Suppressor macrophage treated with lipopolysaccharide for 1 hour (primary cell): ENCODE results near the gene ATXN10.
"Not testable (repeated sequence)": the region's sequence is repeated elsewhere in the genome, so short reads cannot be mapped to it uniquely, and the experiment has no call there.

ENCODE experiments used
- DNase-seq, 3 donors: peaks; one replicate each; pipeline ENCODE4 v3.0.0-alpha.2; 2020 to 2022

Gene ATXN10

DNA sequence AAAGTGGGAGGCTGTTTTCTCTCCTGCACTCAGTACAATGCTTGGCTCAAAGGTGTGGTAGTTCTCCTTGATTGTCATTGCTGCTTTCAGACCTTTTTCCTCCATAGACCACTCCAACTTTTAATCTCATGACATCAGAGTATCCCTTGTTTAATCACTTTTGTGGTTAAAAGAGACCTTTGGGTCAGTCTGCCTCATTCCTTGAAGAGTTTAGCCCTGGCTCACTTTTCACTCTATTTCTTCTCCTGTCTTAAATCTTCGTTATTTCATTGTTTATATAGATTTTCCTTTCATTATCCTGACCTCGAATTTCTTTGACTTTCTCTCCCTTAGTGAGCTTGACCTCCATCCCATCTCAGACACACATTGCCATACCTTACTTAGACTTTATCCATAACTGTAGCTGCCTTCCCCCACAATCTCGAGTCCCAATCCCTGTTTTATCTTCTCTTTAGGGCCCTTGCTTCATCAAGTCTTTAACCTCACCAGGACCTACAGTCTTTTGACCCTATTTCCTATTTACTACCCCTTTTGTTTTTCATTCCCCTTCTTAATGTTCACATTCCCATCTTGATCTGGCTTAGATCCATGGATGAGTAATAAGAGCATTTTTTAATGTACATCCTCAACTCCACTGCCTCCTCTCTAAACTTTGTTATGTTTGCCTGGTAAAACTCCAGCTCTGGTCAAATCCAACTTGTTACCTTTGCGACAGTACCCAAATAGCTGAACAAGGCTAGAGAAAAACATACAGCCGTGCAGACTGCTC, 9.5 kb downstream of the ATXN10 start:
- no peak for DNase-seq

DNA sequence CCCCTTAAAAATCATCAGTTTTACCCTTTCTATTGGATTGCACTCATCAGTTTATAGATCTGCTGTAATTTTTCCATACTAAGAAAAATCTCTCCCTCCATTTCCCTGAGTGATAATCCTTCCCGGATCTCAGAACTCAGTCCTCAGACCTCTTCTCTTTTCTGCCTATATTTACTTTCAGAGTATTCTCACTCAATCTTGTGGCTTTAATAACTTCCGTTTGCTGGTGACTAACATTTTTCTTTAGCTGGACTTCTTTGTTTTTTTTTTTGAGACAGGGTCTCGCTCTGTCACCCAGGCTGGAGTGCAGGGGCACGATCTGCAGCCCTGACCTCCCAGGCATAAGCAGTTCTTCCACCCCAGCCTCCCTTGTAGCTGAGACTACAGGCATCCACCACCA, 10.4 kb downstream of the ATXN10 start:
- peak; percentile 9 to 59 (median 54) for DNase-seq

DNA sequence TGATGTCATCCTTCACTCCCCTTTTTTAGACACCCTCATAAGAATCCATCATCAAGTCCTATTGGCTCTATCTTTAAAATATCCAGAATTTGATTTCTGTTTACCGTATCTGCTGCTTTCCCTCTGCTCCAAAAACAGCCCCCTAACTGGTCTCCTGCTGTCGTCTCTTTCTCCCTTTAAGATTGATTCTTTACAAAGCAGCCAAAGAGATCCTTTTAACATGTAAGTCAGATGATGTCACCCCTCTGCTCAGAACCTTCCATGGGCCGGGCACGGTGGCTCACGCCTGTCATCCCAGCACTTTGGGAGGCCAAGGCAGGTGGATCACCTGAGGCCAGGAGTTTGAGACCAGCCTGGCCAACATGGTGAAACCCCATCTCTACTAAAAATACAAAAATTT, 11.1 kb downstream of the ATXN10 start:
- not testable (repeated sequence) for DNase-seq

DNA sequence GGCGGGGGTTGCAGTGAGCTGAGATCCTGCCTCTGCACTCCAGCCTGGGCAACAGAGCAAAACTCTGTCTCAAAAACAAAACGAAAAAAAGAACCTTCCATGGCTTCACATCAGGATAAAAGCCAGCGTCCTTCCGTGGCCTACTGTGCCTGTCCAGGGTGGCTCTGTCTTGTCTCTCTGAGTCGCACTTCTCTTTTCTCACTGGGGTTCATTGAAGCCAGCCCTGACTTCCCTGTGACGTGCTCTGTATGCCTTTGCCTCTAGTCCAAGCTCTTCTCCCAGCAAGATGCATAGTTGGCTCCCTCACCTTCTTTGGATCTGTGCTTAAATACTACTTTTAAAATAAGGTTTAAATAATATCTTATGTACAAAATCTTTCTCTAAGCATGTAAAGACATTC, 11.6 kb downstream of the ATXN10 start:
- peak; percentile 64 to 67 (median 65) for DNase-seq

DNA sequence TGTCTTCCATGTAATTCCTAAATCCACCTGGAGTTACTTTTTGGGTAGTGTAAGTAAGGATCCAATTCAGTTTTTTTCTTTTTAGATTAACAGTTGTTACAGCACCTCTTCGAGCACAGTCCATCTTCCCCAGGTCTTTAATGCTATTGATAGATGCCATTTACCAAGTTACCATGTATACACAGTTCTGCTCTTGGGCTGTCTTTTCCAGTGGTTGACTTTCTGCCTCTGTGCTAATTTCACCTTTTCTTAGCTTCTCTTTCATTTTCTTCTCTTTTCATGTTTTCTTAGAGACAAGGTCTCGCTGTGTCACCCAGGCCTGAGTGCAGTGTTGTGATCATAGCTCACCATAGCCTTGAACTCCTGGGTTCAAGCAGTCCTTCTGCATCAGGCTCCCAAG, 12.0 kb downstream of the ATXN10 start:
- no peak for DNase-seq

DNA sequence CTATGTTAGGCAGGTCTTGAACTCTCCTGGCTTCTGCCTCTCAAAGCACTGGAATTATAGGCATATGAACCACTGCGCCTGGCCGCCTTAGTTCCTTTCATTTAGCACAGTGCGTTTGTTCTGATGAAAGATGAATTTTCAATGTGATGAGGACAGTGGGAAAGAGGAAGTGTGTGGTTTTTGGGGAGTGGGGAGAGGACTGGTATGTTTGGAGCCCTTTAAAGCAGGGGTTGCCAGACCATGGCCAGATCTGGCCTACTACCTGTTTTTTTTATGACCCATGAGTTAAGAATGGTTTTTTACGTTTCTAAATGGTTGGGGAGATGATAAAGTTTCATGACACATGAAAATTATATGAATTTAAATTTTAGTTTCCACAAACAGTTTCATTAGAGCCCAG, 12.5 kb downstream of the ATXN10 start:
- DNase-seq, result peak; percentile 22 to 29 (median 28)

DNA sequence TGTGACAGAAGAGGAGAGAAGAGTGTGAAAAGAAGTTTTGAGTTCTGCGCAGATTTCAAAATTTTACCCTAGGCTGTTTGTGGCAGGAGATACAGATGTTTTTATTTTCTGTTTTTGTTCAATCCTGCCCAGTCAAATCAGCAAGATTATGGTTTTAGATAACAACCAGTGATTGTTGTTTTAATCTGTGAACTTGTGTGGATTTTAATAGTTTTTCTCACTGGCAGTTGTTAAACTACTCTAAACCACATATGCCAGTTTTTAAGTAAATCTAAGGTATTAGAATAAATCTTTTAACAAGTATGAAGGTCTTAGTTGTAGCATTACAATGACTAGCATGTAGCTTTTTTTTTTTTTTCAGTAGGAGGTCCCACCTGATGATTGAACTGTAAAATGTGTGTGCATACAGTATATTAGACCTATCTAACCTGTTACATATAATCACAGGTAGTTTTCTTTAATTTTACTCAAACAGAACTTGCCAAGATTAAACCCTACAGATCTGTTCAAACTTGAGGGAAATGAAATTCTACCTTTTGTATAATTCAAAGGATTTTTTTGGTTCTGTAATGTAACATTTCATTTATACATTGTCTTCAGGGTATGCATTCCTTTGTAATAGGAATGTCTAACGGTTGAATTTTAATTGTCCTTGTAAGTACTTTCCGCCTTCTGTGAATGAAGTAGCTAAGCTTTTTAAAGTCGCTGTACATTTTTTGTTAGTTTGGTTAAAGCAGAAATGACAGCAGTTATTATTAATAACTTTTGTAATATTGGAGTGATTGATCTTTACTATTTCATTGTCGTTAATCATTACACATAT, 13.3 kb downstream of the ATXN10 start:
- DNase-seq, result no peak

DNA sequence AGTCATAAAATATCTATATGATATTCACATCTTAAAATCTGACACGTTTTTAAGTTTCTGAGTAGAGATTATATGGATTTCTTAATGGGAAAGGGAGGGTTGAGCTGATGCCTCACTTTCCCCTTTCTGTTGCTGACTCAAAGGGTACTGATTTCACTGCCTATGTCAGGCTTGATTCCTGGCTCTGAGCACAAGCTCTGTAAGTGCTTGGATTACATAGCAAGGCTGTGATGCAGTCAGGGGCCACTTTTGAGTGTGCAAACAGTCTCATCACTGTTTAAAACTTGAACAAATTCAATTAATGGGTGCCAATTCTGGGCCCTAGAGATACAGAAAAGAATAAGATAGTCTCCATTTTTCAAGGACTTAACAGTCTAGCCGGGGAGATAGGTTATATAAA, 14.4 kb downstream of the ATXN10 start:
- DNase-seq, result no peak

DNA sequence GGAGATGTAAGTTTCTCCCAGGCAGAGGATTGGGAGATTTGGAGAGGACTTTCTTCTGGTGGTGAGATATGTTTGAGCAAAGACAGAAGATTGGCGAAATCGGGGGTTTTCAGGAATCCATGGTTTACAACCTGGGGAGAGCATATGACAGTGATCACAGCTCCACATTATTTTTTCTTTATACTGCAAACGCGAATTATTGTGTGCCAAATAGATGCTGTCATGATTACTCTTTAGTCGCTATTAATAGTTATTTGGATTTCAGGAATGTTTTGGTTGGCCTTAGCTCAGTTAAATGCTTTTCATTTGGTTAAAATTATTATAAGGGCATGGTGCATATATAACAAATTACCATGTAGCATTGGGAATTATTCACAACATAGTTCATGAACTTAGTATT, 15.2 kb downstream of the ATXN10 start:
- no peak for DNase-seq

DNA sequence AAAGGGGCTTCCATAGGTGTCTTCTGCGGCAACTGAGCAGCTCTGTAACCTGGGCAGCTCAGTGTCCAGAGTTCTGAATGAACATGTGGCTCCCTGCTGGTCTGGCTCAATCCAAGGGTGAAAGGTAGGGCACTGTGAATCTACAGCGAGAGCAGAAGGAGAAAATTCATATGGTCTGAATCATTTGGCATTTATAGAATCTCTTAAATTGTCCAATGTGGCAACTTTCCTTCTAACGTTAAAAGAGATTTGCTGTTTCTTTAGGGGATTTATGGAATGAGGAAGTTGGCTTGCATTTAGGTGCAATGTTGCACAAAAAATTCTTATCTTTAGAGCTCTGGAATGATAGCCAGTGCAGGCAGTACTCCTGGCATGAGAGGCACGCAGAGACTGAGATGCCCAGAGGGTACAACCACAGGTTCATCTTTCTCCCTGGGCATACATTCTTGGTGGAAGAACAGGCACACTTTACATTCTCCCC, 17.0 kb downstream of the ATXN10 start:
- DNase-seq, result no peak

DNA sequence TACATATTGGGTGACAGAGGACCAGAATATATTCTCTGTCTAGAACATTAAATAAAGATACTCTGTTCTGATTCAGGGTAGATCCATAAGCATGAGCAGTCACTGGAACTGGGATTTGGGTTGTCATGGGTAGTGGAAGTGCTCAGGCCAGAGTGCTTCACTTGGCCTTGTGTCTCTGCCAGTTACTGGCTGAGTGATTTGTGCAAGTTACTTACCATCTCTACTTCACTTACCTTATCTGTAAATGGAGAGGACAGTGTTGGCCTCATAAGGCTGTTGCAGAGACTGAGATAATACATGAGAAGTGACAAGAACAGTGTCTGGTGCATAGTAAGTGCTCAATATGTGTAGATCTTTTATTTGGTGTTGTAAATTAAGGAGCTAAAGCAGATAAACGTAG, 17.6 kb downstream of the ATXN10 start:
- DNase-seq, result no peak

DNA sequence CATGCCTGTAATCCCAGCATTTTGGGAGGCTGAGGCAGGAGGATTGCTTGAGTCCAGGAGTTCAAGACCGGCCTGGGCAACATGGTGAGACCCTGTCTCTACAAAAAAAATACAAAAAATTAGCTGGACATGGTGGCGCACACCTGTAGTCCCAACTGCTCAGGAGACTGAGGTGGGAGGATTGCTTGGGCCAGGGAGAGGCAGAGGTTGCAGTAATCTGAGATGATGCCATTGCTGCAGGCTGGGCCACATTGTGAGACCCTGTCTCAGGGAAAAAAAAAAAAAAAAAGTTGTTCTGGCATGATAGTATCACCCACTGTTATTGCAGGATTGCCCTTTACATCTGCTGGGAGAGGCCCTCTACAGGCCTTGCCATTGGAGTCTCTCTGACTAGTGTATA, 18.4 kb downstream of the ATXN10 start:
- DNase-seq, result no peak

DNA sequence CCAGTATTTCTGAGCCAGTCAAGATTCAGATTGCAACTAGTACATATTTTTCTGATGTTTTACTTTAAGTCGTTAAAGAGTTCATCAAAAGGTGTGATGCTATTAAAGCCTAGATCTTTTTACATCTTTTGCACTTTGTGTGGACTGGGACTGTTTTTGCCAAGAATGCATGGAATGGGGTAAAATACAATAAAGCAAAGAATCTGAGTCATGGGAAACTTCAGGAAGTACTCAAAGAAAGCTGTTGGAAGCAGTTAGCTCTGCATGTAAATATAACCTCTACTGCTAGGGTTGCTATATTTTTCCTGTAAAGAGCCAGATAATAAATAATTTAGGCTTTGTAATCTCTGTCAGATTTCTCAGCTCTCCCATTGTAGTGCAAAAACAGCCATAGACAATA, 20.9 kb downstream of the ATXN10 start:
- DNase-seq, result no peak

DNA sequence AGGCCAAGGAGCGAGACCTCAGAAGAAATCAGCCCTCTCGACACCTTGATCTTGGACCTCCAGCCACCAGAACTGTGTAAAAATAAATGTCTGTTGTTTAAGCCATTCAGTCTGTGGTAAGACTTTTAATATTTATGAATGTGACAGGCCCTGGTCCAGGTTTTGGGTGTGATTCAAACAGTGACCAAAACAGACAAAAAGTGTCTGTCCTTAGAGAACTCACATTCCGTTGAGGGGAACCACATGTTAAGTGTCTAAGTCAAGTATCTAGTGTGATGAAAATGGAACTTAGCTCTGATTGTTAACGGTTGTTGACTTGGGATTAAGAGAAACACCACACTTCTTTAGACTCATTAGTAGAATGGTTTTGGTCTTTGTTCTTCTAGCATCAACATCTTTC, 22.2 kb downstream of the ATXN10 start:
- no peak for DNase-seq

DNA sequence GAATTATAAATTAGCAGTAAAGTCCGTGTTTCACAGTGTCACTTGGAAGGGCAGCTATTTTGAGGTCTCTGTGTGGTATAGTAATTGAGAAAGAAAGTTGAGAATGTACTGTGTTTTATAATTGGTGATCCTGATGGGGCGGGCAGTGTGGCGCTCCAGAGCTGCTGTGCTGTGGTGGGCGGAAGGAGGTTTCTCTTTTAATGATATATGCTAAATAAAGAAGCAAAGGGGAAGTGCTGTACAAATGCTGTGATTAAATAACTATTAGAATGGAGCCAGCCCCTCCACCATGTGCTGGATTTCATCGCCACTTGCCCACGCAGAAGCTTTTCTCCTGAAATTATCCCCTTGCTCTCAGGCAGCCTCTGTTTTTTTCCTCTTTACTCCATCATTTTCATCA, 24.6 kb downstream of the ATXN10 start:
- DNase-seq, result peak; percentile 59 to 68 (median 68)

DNA sequence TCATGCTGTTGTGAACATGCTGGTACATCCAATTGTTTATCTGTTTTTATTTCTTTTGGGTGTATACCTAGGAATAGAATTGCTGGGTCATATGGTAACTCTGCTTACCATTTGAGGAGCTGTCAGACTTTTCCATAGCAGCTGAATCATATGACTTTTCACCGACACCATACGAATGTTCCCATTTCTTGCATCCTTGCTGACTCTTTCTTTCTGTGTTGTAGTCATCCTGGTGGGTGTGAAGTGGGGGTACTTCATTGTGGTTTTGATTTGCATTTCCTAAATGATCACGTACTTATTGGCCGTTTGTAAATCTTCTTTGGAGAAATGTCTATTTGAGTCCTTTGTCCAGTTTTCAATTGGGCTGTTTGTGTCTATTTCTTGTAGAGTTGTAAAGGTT, 26.5 kb downstream of the ATXN10 start:
- peak in 2 of 3 donors; percentile 47 to 59 for DNase-seq

DNA sequence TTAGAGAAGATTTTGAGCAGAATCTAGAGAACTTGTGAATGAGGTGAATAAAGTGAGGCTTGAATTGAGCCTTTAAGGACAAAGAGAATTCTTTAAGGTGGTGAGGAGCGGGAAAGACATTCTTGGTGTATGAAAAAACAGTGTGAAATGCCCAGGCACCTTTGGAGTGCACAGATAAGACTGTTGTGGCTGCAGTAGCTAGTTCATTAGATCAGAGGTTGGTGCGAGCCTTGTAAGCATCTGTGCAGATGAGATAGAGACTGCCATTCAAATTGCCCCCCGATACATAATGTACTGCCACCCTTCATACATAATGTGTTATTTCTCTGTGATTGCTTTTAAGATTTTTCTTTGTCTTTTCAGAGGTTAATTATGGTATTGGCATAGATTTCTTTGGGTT, 31.3 kb downstream of the ATXN10 start:
- DNase-seq, result no peak

DNA sequence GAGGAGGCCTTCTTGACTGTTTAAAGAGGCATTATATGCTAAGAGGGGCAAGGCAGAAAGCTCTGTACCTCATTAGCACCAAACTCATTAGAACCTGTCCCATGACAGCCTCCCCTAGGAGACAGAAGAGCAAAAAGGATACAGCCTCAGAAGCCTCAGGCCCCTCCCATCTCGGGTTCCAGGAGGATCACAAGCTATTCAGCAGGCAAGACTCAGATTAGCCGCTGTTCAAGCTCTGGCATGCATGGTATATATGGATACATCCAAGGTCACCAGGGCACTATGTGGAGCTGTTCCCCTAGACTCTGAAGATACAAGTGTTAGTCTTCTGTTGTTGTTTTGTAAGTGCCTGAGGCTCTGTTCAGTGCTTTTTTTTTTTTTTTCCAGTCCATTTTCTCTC, 32.1 kb downstream of the ATXN10 start:
- no peak for DNase-seq

DNA sequence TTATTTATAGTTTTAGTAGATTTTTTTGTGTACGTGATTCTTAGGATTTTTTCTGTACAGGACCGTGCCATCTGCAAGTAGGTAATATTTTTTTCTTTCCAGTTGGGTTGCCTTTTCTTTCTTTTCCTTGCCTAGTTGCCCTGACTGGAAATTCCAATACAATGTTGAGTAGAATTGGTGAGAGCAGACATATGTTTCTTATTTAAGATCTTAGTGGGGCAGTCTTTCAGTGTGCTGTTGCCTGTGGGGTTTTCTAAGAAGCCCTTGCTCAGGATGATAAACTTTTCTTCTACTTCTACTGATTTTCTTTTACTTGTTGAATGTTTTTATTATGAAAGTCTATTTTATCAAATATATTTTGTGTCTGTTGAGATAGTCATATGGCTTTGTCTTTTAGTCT, 33.0 kb downstream of the ATXN10 start:
- no peak for DNase-seq

DNA sequence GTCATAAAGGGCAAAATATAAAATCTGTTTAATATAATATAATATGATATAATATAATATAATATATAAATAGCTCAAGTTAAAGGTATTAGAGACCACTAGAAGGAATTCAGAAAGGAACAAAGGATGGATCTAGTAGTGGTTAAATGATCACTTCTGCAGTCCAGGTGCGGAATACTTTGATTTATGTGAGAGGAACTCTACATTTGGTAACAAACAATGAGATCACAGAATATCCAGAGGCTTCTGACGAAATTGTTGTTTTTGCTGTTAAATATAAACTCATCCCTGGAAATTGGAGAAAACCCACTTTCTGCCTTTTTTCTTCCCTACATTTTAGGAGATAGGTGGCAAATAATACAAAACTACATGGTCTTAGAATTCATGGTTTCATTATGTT, 36.0 kb downstream of the ATXN10 start:
- DNase-seq, result no peak

DNA sequence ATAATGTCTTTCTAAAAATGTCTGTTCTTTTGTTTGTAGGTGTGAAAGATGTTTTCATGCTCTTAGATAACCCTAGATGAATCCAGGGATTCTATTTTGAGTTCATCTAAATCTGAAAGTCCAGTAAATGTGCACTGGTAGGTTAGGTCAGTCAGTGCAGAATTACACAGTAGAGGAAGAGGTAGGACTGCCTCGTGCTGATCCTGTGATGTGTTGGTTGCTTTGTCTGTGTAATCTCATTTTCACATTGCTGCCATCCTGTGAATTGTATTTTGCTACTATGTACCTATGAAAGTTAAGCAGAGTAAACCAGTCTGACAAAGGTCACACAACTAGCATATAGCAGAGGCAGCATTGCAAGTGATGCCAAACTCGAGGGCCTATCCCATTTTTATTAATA, 36.5 kb downstream of the ATXN10 start:
- DNase-seq, result no peak

DNA sequence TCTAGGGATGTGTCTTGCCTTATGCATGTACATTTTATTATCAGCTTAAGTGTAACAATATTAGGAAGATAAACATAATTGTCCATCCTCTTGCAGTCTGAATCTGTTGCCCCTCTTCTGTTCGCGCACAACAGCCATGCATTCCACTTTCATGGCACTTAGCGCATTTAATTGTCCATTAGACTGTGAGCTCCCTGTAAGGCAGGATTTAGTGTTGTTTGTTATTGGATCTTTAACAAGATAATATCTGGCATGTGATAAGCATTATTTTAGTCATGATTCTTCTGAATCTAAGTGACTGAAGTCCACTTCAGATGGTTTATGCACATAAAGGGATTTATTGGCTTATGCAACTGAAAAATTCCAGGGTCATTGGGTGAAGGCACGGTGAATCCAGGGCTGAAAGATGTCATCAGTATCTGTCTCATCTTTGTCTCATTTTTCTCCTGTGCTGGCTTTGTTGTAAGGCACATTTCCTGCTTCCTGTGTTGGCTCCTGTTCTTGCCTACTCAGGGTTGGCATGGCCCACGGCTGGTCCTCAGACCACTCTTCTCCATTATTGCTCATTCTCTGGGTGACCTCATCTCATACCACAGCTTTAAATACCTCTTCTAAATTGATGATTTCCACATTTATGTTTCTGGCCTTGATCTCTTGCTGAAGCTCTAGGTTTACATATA, 37.6 kb downstream of the ATXN10 start:
- peak; percentile 67 to 77 (median 72) for DNase-seq

DNA sequence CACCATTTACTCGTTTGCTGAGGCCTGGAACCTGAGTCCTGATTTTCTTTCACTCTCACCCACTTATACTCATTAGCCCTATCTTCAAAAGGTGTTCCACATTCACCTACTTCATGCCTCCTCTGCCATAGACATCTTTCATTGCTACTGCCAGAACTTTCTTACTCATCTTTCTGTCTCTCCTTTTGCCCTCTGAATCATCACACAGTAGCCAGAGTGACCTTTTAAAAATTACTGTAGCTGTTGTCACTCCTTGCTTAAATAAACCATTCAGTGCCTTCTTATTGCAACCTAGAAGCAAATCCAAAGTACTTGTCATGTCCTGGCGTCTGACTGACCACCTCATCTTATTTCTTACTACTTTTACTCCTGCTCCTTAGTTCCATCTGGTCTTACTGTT, 38.2 kb downstream of the ATXN10 start:
- DNase-seq, result peak in 2 of 3 donors; percentile 31 to 41

DNA sequence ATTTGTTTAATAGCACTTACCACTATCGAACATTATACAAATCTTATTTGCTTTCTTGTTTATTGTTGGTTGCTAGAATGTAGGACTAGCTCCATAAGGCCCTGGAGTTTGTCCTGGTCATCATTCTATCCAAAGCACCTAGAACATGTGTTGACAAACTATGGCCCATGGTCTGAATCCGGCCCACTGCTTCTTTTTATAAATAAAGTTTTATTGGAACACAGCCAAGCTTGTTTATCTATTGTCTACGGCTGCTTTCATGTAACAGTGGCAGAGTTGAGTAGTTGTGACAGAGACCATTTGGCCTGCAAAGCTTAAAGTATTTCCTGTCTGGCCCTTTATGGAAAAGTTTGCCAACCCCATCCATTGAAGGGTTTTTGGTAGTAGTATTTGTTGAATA, 38.8 kb downstream of the ATXN10 start:
- DNase-seq, result no peak
